ENCODE measurements around the gene TIAM2.

TIAM2 gene

DNA sequence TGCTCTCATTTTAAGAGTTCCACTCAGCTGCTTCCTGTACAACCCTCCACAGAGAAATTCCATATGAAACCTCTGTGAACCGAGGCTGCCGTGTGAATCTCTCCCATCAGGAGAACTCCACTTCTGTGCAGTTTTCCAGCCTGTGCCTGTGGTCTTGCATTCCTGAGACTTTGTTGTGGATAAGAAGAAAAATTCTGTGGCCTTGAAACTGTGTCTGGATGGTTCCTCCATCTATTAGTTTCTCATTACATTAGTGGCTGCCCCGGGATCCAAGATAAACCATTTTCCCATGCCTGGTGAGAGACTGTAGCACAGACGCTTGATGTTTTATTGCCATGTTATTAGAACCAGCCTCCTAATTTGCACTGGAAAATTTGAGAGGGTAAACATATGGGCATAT, 40.8 kb upstream of the TIAM2 start:
- H2BK5ac ChIP-seq (ENCODE audit: low read depth, low read length, poor library complexity): no peak overlapping the region
- no peak overlapping the region for H2BK12ac ChIP-seq (ENCODE audit: low read length)
- H3K9ac ChIP-seq (ENCODE audit: low read length): no peak overlapping the region
- no peaks in the 10 kb centered on the region for H3K27me3 ChIP-seq (ENCODE audit: insufficient read depth, low read length)
- no peak for DNase-seq
- no peak overlapping the region for H4K91ac ChIP-seq (ENCODE audit: low read depth, low read length)
- H3K79me2 ChIP-seq (ENCODE audit: control insufficient read depth, insufficient read depth, low read length, poor library complexity): no peaks in the 10 kb centered on the region
- no peak overlapping the region for H3K23ac ChIP-seq (ENCODE audit: low read length)
- no peak overlapping the region for H2BK120ac ChIP-seq (ENCODE audit: insufficient read depth, low read length, poor library complexity)
- H3K4me1 ChIP-seq (ENCODE audit: control insufficient read depth in 1 of 2, insufficient read depth in 2 of 2, low read length in 2 of 2): no peaks in the 10 kb centered on the region
- no peak overlapping the region for H3K4me3 ChIP-seq (ENCODE audit: low read depth, low read length)
- no peaks in the 10 kb centered on the region for H3K79me1 ChIP-seq (ENCODE audit: low read length)
- no peak overlapping the region for H3K4ac ChIP-seq (ENCODE audit: low read depth, low read length)
- H4K8ac ChIP-seq (ENCODE audit: low read depth, low read length): no peak overlapping the region
- no peak overlapping the region for H3K18ac ChIP-seq (ENCODE audit: low read length)
- H2AFZ ChIP-seq (ENCODE audit: insufficient read depth, low read length, poor library complexity): no peak overlapping the region
- H2AK5ac ChIP-seq (ENCODE audit: low read length): no peak overlapping the region
- H3K36me3 ChIP-seq (ENCODE audit: control insufficient read depth in 1 of 2, insufficient read depth in 2 of 2, low read length in 2 of 2): peaks cover 0 to 2% of the 10 kb centered on the region in 2 experiments
- H3K4me2 ChIP-seq (ENCODE audit: low read length): no peak overlapping the region
- WGBS (ENCODE audit: extremely low coverage, insufficient coverage, insufficient read length): no CpG with 5 or more reads among the region's 4 CpGs
- H4K12ac ChIP-seq (ENCODE audit: low read depth, low read length): no peak overlapping the region
- H3K14ac ChIP-seq (ENCODE audit: low read length): no peak overlapping the region
- H3K27ac ChIP-seq (ENCODE audit: low read depth, low read length): no peak overlapping the region
- H3K9me3 ChIP-seq (ENCODE audit: insufficient read depth, low read depth, low read length): peaks cover 1% of the 10 kb centered on the region

DNA sequence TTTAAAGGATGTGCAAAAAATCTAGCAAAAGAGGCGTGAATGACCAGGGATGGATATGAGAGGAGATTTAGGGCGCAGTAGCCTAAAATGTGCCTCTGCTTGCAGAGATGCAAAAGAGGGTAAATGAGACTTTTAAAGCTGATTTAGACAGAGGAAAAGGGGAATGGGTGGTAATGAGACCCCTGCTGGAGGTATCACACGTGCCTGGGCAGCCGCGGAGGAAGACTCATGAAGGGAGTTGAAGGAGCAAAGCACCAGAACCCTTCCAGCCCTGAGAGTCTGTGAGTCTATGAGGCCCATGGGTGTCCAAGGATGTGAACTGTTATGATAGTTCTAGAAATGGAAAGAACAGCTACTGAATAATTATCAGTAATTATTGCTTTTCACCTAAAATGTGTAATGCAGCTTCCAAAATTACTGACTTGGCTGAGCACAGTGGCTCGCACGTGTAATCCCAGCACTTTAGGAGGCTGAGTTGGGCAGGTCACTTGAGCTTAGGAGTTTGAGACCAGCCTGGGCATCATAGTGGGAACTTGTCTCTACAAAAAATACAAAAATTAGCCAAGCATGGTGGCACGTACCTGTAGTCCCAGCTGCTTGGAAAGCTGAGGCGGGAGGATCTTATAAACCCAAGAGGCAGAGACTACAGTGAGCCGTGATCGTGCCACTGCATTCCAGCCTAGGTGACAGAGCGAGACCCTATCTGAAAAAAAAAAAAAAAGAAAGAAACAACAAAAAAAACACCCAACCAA, 38.2 kb upstream of the TIAM2 start:
- H3K18ac ChIP-seq (ENCODE audit: low read length): no peak overlapping the region
- no peak overlapping the region for H2BK120ac ChIP-seq (ENCODE audit: insufficient read depth, low read length, poor library complexity)
- no peak overlapping the region for H2AFZ ChIP-seq (ENCODE audit: insufficient read depth, low read length, poor library complexity)
- H3K4ac ChIP-seq (ENCODE audit: low read depth, low read length): no peak overlapping the region
- no peak overlapping the region for H3K23ac ChIP-seq (ENCODE audit: low read length)
- no peaks in the 10 kb centered on the region for H3K9me3 ChIP-seq (ENCODE audit: insufficient read depth, low read depth, low read length)
- no peak overlapping the region for H3K14ac ChIP-seq (ENCODE audit: low read length)
- no peak overlapping the region for H2BK5ac ChIP-seq (ENCODE audit: low read depth, low read length, poor library complexity)
- H3K4me1 ChIP-seq (ENCODE audit: control insufficient read depth in 1 of 2, insufficient read depth in 2 of 2, low read length in 2 of 2): no peaks in the 10 kb centered on the region
- no peak overlapping the region for H3K9ac ChIP-seq (ENCODE audit: low read length)
- no peaks in the 10 kb centered on the region for H3K79me1 ChIP-seq (ENCODE audit: low read length)
- H3K36me3 ChIP-seq (ENCODE audit: control insufficient read depth in 1 of 2, insufficient read depth in 2 of 2, low read length in 2 of 2): no peaks in the 10 kb centered on the region
- H2BK12ac ChIP-seq (ENCODE audit: low read length): no peak overlapping the region
- no peak for DNase-seq
- H3K4me3 ChIP-seq (ENCODE audit: low read depth, low read length): no peak overlapping the region
- WGBS (ENCODE audit: extremely low coverage, insufficient coverage, insufficient read length): no CpG with 5 or more reads among the region's 12 CpGs
- no peak overlapping the region for H3K4me2 ChIP-seq (ENCODE audit: low read length)
- no peaks in the 10 kb centered on the region for H3K79me2 ChIP-seq (ENCODE audit: control insufficient read depth, insufficient read depth, low read length, poor library complexity)
- H4K91ac ChIP-seq (ENCODE audit: low read depth, low read length): no peak overlapping the region
- no peak overlapping the region for H3K27ac ChIP-seq (ENCODE audit: low read depth, low read length)
- H3K27me3 ChIP-seq (ENCODE audit: insufficient read depth, low read length): no peaks in the 10 kb centered on the region
- H2AK5ac ChIP-seq (ENCODE audit: low read length): no peak overlapping the region
- H4K12ac ChIP-seq (ENCODE audit: low read depth, low read length): no peak overlapping the region
- no peak overlapping the region for H4K8ac ChIP-seq (ENCODE audit: low read depth, low read length)

DNA sequence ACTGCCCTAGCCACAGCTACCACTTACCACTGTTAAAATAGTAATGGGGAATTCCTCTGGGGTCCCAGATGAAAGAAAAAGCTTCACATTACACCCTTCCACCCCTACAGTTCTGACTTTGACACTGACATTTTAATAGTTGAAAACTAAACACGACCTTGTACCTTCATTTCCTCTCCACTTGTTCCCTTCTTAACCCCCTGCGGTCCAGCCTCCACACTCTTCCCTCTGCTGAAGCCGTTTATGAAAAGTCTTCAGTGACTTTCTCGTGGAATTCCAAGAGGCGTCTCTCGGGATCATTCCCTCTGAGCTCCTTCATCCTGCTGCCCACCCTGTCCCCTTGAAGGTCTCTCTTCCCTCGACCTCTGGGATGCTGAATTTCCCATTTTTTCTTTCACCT, 36.6 kb upstream of the TIAM2 start:
- Histone ChIP-seq H3K4me2 (ENCODE audit: low read length) (no peak overlapping the region), H4K12ac (ENCODE audit: low read depth, low read length) (no peak overlapping the region), H4K91ac (ENCODE audit: low read depth, low read length) (no peak overlapping the region), H3K23ac (ENCODE audit: low read length) (no peak overlapping the region), H2BK12ac (ENCODE audit: low read length) (no peak overlapping the region), H3K27ac (ENCODE audit: low read depth, low read length) (no peak overlapping the region), H2BK5ac (ENCODE audit: low read depth, low read length, poor library complexity) (no peak overlapping the region), H3K4me1 (ENCODE audit: control insufficient read depth in 1 of 2, insufficient read depth in 2 of 2, low read length in 2 of 2) (no peaks in the 10 kb centered on the region), H3K36me3 (ENCODE audit: control insufficient read depth in 1 of 2, insufficient read depth in 2 of 2, low read length in 2 of 2) (no peaks in the 10 kb centered on the region), H3K4me3 (ENCODE audit: low read depth, low read length) (no peak overlapping the region), H2AFZ (ENCODE audit: insufficient read depth, low read length, poor library complexity) (no peak overlapping the region), H4K8ac (ENCODE audit: low read depth, low read length) (no peak overlapping the region), H3K27me3 (ENCODE audit: insufficient read depth, low read length) (no peaks in the 10 kb centered on the region), H2AK5ac (ENCODE audit: low read length) (no peak overlapping the region), H3K79me1 (ENCODE audit: low read length) (no peaks in the 10 kb centered on the region), H3K14ac (ENCODE audit: low read length) (no peak overlapping the region), H3K18ac (ENCODE audit: low read length) (no peak overlapping the region), H2BK120ac (ENCODE audit: insufficient read depth, low read length, poor library complexity) (no peak overlapping the region), H3K9ac (ENCODE audit: low read length) (no peak overlapping the region), H3K4ac (ENCODE audit: low read depth, low read length) (no peak overlapping the region), H3K79me2 (ENCODE audit: control insufficient read depth, insufficient read depth, low read length, poor library complexity) (no peaks in the 10 kb centered on the region), H3K9me3 (ENCODE audit: insufficient read depth, low read depth, low read length) (no peaks in the 10 kb centered on the region)
- WGBS (ENCODE audit: extremely low coverage, insufficient coverage, insufficient read length): no CpG with 5 or more reads among the region's 7 CpGs
- no peak for DNase-seq

DNA sequence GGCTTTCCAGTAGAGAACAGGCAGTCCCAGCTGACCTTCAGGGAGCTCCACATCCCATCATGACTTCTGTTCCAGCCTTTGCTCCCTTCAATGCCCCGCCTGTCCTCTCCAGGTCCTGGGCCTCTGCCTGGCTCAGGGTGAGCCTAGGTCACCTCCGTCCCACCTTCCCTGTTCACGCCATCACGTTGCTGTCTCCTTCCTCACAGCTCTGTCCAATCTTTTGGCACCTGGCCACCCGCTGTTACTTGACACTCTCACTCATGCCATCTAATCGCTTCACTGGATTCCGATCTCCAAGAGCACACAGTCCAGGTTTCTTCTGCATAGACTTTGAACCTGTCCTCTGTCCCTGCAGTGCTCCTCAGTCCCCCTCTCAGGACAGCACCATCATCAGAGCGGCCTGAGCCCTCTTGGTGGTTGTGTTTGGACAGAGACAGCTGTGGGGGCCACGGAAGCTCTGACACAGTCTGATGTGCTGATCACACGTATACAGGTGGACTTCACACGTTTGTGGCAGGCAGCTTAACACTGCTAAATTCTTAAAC, 34.7 kb upstream of the TIAM2 start:
- Histone ChIP-seq H3K9me3 (ENCODE audit: insufficient read depth, low read depth, low read length) (no peaks in the 10 kb centered on the region), H3K9ac (ENCODE audit: low read length) (no peak overlapping the region), H2BK12ac (ENCODE audit: low read length) (no peak overlapping the region), H2BK5ac (ENCODE audit: low read depth, low read length, poor library complexity) (no peak overlapping the region), H2AK5ac (ENCODE audit: low read length) (no peak overlapping the region), H3K36me3 (ENCODE audit: control insufficient read depth in 1 of 2, insufficient read depth in 2 of 2, low read length in 2 of 2) (no peaks in the 10 kb centered on the region), H3K18ac (ENCODE audit: low read length) (no peak overlapping the region), H3K14ac (ENCODE audit: low read length) (no peak overlapping the region), H2AFZ (ENCODE audit: insufficient read depth, low read length, poor library complexity) (no peak overlapping the region), H2BK120ac (ENCODE audit: insufficient read depth, low read length, poor library complexity) (no peak overlapping the region), H3K79me1 (ENCODE audit: low read length) (no peaks in the 10 kb centered on the region), H4K8ac (ENCODE audit: low read depth, low read length) (no peak overlapping the region), H4K12ac (ENCODE audit: low read depth, low read length) (no peak overlapping the region), H3K27ac (ENCODE audit: low read depth, low read length) (no peak overlapping the region), H3K79me2 (ENCODE audit: control insufficient read depth, insufficient read depth, low read length, poor library complexity) (no peaks in the 10 kb centered on the region), H3K4me2 (ENCODE audit: low read length) (no peak overlapping the region), H3K4me1 (ENCODE audit: control insufficient read depth in 1 of 2, insufficient read depth in 2 of 2, low read length in 2 of 2) (no peaks in the 10 kb centered on the region), H4K91ac (ENCODE audit: low read depth, low read length) (no peak overlapping the region), H3K27me3 (ENCODE audit: insufficient read depth, low read length) (no peaks in the 10 kb centered on the region), H3K23ac (ENCODE audit: low read length) (no peak overlapping the region), H3K4me3 (ENCODE audit: low read depth, low read length) (no peak overlapping the region), H3K4ac (ENCODE audit: low read depth, low read length) (no peak overlapping the region)
- WGBS (ENCODE audit: extremely low coverage, insufficient coverage, insufficient read length): no CpG with 5 or more reads among the region's 11 CpGs
- no peak for DNase-seq

Data from trophoblast cell (in vitro differentiated cells and primary cell).